Posterior vena cava (tissue), 2 donors: ENCODE data around the gene COASY. TPM values are rescaled to one million over a fixed set of nuclear protein-coding genes. Genes with fewer than 3 reads are reported as not detected.
"Not testable (repeated sequence)": the region's sequence is repeated elsewhere in the genome, so short reads cannot be mapped to it uniquely, and the experiment has no call there.

Experiments
- DNase-seq: peaks from one replicate; pipeline ENCODE4 v3.0.0-alpha.2; 2020; ENCODE audit warnings: low spot score
- intact Hi-C, 2 donors: fragments of 100-400 bp; cut with DNase I; formaldehyde crosslinking; loops; one replicate each; pipeline versions ENCODE4 v1.14.1 to v1.14.2; 2022 to 2023
- total RNA-seq, 2 donors: library from RNA; stranded (reverse); fragmentation: NEBNext Ultra II Directional; extraction: Animal tissue kit (Norgen Biotek cat#: 25700); gene quantifications; one replicate each; pipeline ENCODE4 v1.2.1, GENCODE V29; 2021
- donor health status: DM: yes; HTN: yes; CAD: no.
- donor health status: DM: yes; HTN: yes; CAD: no.

COASY gene
- total RNA-seq, 2 donors from 2014 or later = 34.0 TPM

GRCh38 chr17:42547001-42547461 lies 14.9 kb upstream of the COASY start:
- no peak for DNase-seq
- intact Hi-C loops = no loop called here

- DNase-seq = no peak
- intact Hi-C loops = no loop called here
These were observed 14.3 kb upstream of the COASY start for GRCh38 chr17:42547698-42548069.

- intact Hi-C loops = no loop called here
- DNase-seq = no peak
These were observed 13.7 kb upstream of the COASY start for GRCh38 chr17:42548070-42548837.

GRCh38 chr17:42548993-42549755 lies 12.8 kb upstream of the COASY start:
- no peak for DNase-seq
- intact Hi-C loops = no loop called here

GRCh38 chr17:42552736-42553135 lies 9.2 kb upstream of the COASY start, which contains the start of gene HSD17B1:
TSS of gene HSD17B1 (plus strand) at chr17:42552923. CDS start at chr17:42552934, 11 bp downstream.
- intact Hi-C loops, DNase-seq: not testable (repeated sequence)

GRCh38 chr17:42553161-42553818 lies 8.7 kb upstream of the COASY start:
- DNase-seq = no peak
- intact Hi-C loops = no loop called here

- intact Hi-C loops = no loop called here
- no peak for DNase-seq
These were observed 8.1 kb upstream of the COASY start for GRCh38 chr17:42553866-42554249.

- peak; percentile 96 for DNase-seq
- intact Hi-C loops = no loop called here
These were observed 7.5 kb upstream of the COASY start for GRCh38 chr17:42554250-42555121.

- intact Hi-C loops = no loop called here
These were observed 6.8 kb upstream of the COASY start for GRCh38 chr17:42555122-42555622.

GRCh38 chr17:42555961-42556617 lies 5.9 kb upstream of the COASY start:
- intact Hi-C loops, DNase-seq: not testable (repeated sequence)

More at GRCh38 chr17:42555122-42555622, 6.8 kb upstream of the COASY start:
- DNase-seq = no peak

GRCh38 chr17:42559075-42559474 lies 2.9 kb upstream of the COASY start:
- no peak for DNase-seq
- intact Hi-C loops = no loop called here

- DNase-seq = no peak
- intact Hi-C loops = no loop called here
These were observed 1.7 kb upstream of the COASY start for GRCh38 chr17:42560246-42560645.

- intact Hi-C loops = no loop called here
- no peak for DNase-seq
These were observed 617 bp downstream of the COASY start for GRCh38 chr17:42562388-42563142.

GRCh38 chr17:42563143-42563509 lies 1.2 kb downstream of the COASY start:
- intact Hi-C loops = no loop called here
- no peak for DNase-seq

- intact Hi-C loops = no loop called here
- DNase-seq = no peak
These were observed 1.6 kb downstream of the COASY start for GRCh38 chr17:42563543-42563942.

- DNase-seq = peak; percentile 71
- intact Hi-C loops = no loop called here
These were observed 2.0 kb downstream of the COASY start for GRCh38 chr17:42563950-42564349.

GRCh38 chr17:42564815-42565522 lies 3.0 kb downstream of the COASY start:
- peak; percentile 44 for DNase-seq
- intact Hi-C loops = no loop called here
